DMS79 (cell line): Measurements from ENCODE around the gene NDEL1.

ENCODE experiments used
- DNase-seq: peaks from one replicate; lab custom pipeline; 2025; lab: John Stamatoyannopoulos, UW

NDEL1 gene

DNA sequence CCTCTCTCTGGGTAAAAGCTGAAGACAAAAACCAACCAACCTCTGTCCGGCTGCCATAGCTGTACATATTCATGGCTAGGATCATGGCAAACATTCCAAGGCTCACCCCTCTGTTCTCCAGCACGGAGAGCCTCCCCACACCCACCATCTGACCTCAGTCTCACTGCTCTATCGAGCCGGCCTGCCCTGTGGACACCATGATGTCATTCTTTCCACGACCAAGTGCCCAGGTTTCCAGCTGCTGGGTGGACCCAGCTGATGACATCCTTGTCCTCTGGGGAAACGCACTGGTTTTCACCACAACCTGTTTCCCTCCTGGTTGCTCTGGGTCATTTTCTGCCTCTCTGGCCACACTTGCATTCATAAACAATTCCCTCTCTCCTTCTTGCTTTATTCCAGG is 67.7 kb downstream of the NDEL1 start:
- DNase-seq: no peak

DNA sequence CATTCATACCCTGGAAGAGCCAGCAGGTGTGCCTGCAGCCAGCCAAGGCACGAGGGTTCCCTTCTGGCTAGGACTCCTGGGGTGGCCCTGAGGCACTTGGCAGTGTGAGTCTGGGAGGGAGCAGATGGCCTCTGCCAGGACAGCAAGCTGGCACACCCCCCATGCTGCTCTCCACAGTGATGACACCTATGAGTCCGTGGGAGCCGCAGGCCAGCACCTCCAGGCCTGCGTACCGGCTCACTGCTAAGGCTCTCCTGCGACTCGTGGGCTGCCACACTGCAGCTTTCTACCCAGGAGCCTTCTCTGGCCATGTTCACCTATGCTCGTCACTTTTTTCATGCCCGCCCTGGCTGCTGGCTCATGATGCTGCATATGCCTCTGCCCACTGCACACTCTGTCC is 68.1 kb downstream of the NDEL1 start:
- DNase-seq: no peak

DNA sequence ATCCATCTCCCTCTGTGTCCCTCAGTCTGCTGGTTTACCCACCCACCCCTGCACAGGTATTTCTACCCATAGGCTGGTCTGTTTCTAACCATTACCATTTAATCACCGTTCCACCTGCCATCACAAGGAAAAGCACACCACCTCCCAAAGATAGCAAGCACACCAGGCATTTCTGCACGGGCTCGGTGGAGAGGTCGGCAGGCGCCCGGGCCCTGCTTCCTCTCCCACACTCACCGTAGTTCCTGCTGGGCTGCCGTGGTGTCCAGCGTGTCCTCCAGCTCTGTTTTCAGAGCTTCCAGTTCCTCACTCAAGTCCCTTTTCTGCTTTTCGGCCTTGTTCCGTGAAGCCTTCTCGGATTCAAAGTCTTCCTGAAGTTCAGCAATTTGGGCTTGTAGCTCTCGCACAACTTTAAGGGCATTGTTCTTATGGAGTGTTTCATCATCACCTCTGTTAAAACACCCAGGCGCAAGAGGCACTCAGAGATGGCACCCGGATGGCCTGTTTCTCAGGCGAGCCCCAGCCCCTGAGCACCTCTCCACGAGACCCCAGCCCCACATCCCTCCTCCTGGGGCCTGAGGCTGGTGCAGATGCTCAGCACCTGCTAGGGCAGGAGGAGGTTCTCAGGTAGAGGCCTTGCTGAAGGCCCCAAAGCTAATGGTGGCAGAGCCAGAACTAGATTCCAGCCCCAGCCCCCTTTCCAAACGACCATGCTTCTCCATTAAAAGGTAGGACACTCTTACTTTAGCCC is 69.0 kb downstream of the NDEL1 start:
- no peak for DNase-seq

DNA sequence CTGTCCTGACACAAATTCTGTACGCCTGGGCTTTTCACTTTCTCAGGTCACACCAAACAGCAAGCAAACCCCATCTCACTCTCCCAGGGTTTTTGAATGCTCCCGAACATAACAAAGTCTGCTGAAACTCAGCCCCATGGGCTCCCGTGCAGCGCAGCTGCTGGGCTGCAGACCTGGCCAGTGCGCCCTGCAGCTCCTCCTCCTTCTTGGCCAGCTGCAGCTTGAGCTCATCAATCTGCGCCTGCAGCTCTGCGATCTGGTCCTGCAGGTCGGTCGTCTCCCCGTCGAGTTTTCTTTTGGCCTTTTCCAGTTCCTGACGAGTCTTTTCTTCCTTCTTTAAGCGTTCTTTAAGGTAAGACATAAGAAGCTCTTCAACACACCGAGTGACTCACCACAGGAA is 70.5 kb downstream of the NDEL1 start:
- DNase-seq: no peak

DNA sequence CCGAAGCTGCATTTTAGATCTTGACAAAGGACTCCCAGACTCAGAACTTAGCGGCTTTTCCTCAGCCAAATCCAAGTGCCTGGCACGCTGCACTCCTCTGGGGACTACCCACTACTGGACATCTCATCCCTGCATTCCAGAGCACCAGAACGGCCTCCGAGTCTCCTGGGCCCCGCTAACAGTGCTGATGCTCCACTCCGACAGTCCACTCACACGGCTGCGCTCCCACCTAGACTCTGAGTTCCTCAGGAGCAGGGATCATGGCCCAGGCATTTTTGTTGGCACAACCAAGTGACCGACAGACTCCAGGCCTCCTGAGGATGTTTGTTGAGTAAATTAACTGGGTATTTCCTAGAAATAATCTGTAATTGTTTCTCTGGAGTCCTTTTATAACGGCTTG is 79.1 kb downstream of the NDEL1 start:
- DNase-seq: no peak
